ENCODE measurements around the gene CNTRL.
"Not testable (repeated sequence)": the region's sequence is repeated elsewhere in the genome, so short reads cannot be mapped to it uniquely, and the experiment has no call there.

Gene CNTRL, protein sequence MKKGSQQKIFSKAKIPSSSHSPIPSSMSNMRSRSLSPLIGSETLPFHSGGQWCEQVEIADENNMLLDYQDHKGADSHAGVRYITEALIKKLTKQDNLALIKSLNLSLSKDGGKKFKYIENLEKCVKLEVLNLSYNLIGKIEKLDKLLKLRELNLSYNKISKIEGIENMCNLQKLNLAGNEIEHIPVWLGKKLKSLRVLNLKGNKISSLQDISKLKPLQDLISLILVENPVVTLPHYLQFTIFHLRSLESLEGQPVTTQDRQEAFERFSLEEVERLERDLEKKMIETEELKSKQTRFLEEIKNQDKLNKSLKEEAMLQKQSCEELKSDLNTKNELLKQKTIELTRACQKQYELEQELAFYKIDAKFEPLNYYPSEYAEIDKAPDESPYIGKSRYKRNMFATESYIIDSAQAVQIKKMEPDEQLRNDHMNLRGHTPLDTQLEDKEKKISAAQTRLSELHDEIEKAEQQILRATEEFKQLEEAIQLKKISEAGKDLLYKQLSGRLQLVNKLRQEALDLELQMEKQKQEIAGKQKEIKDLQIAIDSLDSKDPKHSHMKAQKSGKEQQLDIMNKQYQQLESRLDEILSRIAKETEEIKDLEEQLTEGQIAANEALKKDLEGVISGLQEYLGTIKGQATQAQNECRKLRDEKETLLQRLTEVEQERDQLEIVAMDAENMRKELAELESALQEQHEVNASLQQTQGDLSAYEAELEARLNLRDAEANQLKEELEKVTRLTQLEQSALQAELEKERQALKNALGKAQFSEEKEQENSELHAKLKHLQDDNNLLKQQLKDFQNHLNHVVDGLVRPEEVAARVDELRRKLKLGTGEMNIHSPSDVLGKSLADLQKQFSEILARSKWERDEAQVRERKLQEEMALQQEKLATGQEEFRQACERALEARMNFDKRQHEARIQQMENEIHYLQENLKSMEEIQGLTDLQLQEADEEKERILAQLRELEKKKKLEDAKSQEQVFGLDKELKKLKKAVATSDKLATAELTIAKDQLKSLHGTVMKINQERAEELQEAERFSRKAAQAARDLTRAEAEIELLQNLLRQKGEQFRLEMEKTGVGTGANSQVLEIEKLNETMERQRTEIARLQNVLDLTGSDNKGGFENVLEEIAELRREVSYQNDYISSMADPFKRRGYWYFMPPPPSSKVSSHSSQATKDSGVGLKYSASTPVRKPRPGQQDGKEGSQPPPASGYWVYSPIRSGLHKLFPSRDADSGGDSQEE (N-terminal part only)

DNA sequence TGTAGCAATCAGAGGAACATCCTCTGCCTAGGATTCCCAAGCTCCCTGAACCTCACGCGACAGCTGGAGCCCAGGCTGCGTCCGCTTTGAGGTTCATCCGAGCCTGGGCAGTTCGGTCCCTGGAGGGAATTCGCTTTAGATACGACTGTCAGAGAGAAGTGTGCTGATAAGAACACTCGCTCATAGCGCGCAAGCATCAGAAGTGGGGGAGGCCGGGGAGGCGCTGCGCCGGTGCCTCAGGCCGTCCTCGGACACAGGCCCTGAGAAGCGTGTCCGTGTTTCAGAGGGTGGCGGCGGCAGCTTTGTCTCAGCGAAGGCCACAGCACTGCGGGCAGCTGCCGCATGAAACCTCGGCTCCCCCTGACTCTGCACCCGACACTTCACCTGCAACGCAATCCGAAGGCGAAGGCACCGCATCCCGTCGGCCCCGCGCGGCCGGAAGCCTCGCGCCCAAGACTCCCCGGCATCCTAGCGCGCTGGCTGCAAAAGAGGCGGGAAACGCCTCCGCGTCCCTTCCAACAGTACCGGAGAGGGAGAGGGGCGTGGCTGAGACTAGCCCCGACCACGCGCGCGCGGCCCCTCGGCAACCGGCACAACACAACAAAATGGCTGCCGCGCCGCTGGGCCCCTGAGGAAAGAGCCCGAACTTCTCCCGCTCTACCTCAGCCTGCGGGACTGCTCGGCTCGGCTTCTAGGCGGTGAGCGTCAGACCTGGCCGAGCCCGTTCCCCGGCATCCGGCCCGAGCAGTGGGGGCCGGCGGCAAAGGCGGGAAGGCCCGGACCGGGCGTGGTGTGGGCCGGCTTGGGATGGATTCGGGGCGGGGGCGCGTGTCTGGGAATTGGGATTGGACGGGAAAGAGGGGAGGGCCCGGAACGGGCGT, at the start of gene CNTRL:
CNTRL (plus strand) TSS at position 586 of the 881 bp plus-strand sequence. CDS start 13,372 bp downstream, outside the sequence.
- peak; percentile 94 for DNase-seq (ENCODE audit: low spot score)

DNA sequence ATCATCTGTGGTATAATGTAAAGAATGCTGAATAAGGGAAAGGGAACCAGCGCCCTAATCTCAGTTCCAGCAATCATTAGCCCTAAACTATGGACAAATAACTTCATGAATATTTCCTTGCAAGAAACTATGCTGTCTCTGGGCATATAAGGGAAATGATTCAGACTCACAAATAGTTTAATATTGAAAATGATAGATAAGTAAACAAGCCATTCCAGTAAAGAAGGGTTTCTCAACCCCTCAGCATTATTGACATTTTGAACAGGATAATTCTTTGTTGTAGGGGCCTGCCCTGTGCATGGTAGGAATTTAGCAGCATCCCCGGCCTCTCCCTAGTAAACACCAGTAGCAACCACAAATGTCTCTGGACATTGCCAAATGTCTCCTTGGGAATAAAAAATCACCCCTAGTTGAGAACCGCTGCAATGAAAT, 48.5 kb upstream of the CNTRL start:
- no peak for DNase-seq (ENCODE audit: low spot score)

DNA sequence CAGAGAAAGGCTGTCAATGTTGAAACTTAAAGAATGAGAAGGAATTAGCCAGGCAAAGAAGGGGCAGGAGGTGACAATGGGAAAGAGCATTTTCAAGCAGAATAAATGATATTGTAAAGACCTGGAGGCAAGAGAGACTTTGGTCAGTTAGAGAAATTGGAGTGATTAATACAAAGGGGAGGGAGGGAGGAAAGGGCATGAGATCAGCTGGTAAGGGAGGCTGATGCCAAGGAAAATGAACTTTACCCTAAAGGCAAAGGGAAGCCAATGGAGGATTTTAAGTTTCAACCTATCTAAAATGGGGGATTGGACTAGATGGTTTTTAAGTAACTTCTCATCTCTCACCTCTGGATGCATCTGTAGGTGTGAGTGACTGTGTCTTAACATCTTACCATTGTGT, 48.0 kb upstream of the CNTRL start:
- no peak for DNase-seq (ENCODE audit: low spot score)

DNA sequence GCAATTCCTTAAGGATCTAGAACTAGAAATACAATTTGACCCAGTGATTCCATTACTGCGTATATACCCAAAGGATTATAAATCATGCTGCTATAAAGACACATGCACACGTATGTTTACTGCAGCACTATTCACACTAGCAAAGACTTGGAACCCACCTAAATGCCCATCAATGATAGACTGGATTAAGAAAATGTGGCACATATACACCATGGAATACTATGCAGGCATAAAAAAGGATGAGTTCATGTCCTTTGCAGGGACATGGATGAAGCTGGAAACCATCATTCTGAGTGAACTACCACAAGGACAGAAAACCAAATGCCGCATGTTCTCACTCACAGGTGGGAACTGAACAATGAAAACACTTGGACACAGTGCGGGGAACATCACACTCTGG, 46.5 kb upstream of the CNTRL start:
- DNase-seq (ENCODE audit: low spot score) = not testable (repeated sequence)

DNA sequence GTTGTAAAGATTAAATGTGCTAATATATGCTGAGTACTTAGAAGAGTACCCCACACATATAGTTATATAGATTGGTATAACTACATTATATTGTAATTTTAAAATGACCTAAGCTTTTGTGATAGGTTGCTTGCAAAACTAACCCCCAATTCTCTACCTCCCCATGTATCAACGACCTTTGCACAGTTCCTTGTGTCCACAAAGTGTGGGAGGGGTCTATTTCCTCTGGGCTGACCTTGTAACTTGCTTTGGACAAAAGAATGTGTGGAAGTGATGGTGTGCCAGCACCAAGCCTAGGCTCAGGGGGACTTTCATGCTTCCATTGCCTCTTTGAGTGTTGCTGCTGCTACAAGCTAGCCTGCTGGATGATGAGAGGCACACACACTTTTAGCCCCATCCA, 45.3 kb upstream of the CNTRL start:
- no peak for DNase-seq (ENCODE audit: low spot score)

DNA sequence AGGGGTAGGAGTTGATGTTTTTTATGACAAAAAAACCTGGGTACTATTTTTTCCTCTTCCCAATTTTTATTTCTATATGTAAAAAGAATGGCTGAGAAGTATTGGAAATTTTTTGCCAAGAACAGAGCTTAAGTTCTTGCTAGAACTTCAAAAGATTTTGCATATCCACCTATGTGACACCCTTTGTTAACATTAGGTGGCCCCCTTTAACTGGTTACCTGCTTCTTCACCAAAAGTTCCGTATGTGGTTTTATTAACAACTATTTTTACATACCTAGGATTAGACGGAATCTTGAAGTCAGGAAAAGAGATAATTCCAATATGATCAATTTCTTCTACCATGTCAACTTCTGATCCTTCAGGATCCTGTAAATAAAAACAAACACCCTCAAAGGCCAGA, 40.2 kb upstream of the CNTRL start:
- DNase-seq (ENCODE audit: low spot score) = no peak

DNA sequence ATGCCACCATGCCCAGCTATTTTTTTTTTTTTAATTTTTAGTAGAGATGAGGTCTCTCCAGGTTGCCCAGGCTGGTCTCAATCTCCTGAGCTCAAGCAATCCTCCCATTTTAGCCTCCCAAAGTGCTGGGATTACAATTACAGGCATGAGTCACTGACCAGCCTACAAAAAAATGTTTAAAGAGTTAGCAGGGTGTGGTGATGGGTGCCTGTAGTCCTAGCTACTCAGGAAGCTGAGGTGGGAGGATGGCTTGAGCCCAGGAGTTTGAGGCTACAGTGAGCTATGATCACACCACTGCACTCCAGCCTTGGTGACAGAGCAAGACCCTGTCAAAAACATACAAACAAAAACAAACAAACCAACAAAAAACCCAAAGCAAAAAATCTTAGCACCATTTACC, 39.0 kb upstream of the CNTRL start:
- DNase-seq (ENCODE audit: low spot score) = not testable (repeated sequence)

DNA sequence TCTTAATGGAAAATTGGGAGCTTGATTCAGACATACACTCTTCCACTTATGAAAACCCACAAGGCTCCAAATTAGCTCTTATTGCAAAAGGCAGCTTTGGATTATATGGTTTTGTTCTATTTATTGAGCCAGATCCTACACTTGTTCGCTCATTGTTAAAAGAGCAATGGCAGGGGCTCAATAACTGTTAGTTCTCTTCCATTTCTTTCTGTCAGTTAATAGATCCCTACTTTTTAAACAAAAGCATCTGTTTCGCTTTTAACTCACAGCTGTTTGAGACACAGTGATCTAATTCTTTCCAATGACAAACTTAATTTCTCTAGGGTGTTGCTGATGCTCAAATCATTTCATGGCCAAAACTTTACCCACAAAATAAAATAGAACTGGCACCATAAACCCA, 36.4 kb upstream of the CNTRL start:
- no peak for DNase-seq (ENCODE audit: low spot score)

DNA sequence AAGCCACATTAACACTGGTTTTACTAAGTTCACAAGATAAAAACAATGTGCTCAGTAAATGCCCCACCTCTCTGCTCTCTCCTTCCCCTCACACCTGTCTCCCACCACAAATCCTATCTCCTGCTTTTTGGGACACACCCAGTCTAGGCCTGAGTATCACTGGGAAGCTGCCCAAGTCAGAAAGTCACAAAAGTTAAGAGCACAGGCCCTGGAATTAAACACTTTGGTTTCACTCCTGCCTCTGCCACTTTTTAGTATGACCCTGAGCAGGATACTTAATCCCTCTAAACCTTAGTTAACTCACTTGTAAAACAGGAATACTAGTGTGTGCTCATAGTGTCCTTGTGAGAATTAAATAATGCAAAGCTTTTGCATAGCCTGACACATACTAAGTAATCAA, 36.0 kb upstream of the CNTRL start:
- no peak for DNase-seq (ENCODE audit: low spot score)

DNA sequence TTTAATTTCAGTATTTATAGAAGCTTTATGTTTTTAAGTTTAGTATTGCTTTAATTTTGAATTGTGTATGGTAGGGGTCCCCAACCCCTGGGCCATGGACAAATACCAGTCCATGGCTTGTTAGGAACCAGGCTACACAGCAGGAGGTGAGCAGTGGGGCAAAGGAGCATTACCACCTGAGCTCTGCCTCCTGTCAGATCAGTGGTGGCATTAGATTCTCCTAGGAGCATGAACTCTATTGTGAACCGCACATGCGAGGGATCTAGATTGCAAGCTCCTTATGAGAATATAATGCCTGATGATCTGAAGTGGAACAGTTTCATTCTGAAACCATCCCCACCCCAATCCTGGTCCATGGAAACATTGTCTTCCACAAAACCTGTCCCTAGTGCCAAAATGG, 26.6 kb upstream of the CNTRL start:
- DNase-seq (ENCODE audit: low spot score) = no peak

DNA sequence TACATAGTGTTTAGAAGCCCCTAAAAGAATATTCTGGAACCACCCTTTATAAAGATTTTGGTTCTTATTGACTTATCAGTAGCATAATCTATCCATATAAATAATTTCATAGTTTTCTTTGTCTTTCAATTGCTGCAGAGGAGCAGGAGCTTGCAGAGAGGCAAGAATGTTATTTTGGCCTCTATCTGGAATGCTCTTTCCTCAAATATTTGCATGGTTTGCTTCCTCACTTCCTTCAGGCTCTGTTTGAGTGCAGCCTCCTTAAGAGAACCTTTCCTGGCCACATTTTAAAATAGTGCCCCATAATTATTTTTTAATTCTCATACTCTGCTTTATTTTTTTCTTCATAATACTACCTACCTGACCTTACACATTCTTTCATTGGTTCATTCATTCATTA, 26.1 kb upstream of the CNTRL start:
- DNase-seq (ENCODE audit: low spot score) = no peak

DNA sequence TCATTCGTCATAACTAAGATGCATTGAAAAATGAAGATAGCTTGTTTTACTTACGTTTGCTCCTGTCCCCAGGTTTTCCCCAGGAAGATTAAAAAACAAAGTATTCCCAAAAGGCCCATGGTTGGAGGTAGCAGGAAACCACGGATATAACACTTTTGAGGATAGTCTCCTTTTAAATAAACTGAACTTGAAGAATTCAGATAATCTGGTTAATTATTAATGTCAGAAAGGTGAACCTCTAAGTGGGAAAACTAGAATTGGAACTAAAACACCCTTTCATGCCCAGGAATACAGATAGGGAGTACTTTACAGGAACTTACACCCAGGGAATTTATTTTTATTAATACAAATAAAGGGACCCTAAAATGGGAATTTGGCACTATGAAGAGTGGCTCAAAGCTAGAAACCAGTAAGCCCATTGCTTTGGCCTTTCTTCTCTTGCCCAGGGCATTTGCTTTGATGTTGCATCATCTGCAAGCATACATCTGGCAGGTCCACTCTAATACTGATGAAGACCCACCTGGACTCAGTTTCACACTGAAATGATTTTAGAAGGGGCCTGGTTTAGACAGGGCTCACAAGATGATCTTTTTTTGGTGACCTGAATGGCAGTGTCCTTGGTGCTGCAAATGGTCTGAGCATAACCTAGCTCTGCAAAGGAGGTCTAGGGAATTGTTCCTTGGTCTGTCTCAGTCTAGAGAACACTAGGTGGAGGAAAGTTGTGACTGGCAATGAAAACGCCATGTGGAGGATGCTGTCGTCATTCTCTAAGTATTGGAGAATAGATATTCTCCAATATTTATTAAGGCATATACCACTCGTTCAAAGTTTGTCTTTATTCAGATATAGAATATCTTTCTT, 24.4 kb upstream of the CNTRL start, which contains the start of gene C5:
C5 (minus strand) TSS at position 148 of the 861 bp plus-strand sequence; CDS start at position 119, 29 bp downstream.
- DNase-seq (ENCODE audit: low spot score) = no peak

DNA sequence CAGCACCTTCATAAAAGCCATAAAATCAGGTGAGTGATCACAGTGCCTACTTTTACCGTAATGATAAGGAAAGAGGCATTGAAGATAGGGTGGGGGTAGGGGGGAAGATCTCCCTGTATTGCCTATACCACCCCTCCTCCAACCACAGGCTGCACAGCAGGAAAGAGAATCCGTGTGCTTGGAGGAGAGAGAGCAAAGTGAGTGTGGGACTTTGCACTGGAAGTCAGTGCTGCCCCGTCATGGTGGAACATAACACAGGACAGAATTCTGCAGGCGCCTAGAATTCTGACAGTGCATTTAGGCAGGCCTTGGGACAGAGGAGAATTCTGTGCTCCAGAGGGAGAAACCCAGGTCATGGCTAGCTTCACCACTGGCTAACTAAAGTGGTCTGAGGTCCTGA, 21.2 kb upstream of the CNTRL start:
- no peak for DNase-seq (ENCODE audit: low spot score)

DNA sequence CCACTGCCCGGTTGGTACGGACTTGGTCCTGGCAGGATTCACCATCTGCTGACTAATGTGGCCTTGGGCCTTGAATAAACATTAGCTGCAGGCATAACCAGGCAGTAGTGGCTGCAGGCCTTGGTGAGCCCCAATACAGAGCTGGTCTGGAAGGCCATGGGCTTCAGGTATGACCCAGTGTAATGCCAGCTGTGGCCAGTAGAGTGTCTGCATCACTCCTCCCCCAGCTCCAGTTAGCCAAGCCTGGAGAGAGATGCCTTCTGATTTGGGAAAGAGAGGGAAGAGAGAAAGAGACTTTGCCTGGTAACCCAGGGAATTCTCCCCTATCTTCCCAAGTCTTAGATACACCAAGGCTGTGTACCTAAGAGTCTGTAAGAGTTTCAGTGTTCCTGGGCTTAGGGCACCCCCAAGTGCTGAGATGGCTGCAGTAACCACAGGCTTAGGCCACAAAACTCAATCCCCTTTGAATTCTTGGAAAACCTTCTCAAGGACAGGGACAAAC, 19.1 kb upstream of the CNTRL start:
- DNase-seq (ENCODE audit: low spot score) = no peak

DNA sequence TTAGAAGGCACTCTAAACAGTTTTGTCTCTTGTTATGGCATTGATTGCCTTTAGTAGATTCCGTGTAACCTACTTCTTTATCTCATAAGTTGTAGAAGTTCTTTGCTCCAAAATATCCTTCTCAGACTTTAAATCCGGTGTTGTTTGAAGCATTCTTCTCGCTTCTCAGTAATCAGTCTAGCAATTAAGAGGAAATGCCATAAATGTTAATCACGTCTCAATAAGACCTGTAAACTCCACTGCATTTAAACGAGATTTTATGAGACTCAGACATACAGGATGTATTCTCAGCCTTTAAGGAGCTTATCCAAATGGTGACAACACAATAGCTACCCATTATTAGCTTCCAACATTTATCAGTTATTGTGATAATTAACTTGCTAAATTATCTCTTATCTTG, 16.9 kb upstream of the CNTRL start:
- DNase-seq (ENCODE audit: low spot score) = no peak

DNA sequence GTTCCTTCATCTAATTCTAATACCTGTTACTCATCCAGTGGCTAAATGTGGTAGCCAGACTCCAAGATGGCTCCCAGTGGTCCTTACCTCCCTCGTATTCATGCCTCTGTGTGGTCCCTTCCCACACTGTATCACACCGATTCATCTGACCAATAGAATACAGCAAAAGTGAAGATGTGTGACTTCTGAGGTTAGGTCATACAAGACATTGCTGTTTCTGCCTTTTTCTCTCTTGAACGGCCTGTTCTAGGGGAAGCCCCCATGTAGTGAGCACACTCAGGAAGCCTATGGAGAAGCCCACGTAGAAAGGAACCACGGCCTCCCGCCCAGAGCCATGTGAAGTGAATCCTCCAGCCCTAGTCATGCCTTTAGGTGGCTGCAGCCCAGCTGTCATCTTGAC, 15.2 kb upstream of the CNTRL start:
- DNase-seq (ENCODE audit: low spot score) = no peak

DNA sequence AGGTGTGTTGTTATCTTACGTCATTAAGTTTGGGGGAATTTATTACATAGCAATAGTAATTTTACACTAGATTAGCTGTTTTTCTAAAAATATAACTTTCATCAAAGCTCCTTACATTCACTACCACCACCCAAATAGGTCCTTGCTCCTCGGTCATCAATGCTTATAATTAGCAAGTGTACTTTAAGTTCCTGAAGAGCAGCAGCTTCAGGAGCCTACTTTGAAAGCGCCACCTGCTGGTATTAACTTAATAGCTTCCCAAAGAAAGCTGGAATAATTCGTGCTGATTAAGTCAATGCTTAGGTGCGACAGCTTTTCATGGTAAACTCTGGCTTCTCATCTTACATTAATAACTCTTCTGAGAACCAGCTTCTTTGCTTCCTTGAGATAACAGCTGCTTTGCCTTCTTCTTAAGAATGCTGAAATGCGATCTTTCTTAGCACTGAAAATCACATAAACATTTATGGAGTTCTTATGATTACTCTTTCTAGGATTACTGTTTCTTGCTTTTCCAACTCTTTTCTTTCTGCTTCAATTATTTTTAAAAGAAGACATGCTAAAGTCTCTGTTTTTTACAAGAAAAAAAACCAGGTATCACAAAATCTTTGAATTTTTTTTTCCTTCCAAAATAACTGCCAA, 14.6 kb upstream of the CNTRL start:
- peak; percentile 52 for DNase-seq (ENCODE audit: low spot score)

DNA sequence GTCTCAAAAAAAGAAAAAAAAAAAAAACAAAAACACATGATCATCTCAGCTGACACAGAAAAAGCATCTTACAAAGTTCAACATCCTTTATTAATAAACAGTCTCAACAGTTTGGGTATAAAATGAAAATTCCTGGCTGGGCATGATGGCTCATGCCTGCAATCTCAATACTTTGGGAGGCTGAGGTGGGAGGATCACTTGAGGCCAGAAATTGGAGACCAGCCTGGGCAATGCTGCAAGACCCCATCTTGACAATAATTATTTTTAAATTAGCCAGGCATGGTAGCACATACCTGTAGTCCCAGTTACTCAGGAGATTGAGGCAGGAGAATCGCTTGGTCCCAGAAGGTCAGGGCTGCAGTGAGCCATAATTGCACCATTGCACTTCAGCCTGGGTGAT, 7.9 kb upstream of the CNTRL start:
- DNase-seq (ENCODE audit: low spot score) = no peak

DNA sequence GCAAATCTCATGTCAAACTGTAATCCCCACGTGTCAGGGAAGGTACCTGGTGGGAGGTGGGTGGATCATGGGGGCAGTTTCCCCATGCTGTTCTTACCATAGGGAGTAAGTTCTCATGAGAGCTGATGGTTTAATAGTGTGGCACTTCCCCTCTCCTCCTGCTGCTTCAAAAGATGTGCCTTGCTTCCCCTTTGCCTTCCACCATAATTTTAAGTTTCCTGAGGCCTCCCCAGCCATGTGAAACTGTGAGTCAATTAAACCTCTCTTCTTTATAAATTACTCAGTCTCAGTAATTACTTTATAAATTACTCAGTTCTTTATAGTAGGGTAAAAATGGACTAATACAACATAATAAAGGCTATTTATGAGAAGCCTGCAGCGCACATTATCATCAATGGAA, 7.1 kb upstream of the CNTRL start:
- DNase-seq (ENCODE audit: low spot score) = peak; percentile 13

DNA sequence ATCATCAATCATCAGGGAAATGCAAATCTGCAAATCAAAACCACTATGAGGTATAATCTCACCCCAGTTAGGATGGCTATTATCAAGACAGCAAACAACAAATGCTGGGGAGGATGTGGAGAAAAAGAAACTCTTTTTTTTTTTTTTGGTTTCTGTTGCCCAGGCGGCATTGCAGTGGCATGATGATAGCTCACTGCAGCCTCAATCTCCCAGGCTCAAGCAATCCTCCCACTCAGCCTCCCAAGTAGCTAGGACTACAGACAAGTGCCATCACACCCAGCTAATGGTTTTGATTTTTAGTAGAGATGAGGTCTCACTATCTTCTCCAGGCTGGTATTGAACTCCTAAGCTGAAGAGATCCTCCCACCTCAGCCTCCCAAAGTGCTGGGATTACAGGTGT, 5.4 kb upstream of the CNTRL start:
- no peak for DNase-seq (ENCODE audit: low spot score)
